Fibroblast of skin of abdomen (primary cell): ENCODE measurements around the gene ACP1.
"Not testable (repeated sequence)": the region's sequence is repeated elsewhere in the genome, so short reads cannot be mapped to it uniquely, and the experiment has no call there.

ENCODE experiments used
- DNase-seq: peaks from one replicate; pipeline ENCODE4 v3.0.0-alpha.2; 2013

Gene ACP1

DNA sequence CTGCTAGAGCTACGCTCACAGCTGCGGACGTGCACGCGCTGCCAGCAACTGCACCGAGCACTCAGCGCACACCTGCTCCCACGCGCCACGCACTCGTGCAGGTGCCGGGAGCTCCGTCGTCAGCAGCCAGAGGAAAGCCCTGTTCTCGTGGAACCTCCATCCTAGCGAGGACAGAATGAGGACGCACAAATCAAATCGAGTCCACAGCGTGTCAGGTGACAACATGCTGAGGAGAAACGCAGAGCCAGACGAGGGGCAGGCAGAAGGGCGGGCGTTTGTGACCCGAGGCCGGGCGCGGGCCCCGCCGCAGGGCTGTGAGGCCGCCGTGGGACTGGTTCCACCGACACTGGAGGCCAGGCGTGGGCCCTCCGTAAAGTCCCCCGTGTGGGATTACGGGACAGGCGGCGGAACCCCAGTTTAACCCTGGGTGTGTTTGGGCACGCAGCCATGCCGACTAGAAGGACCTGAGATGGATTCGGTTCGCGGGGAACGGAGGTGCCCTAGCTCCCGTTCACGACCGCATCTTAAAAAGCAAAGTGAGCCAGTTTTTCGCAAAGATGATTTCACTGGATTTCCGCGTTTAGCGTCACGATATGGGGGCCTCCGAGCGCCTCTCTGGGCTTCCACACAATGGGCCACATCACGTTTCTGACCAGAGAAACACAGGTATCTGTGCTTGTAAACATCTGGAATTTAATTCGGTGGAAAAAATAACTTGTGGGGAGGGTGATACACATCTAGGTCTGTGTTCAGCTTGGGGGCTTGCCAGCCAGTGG, 50.0 kb downstream of the ACP1 start:
- DNase-seq, result no peak

DNA sequence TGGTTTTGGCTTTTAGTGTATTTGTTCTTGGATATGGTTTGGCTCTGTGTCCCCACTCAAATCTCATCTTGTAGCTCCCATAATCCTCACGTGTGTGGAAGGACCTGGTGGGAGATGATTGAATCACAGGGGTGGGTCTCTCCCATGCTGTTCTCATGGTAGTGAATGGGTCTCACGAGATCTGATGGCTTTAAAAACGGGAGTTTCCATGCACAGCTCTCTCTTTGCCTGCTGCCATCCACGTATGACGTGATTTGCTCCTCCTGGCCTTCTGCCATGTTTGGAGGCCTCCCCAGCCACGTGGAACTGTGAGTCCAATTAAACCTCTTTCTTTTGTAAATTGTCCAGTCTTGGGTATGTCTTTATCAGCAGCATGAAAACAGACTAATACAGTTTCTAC, 51.2 kb downstream of the ACP1 start:
- not testable (repeated sequence) for DNase-seq

- DNase-seq, result no peak
Observed at GRCh38 chr2:316381-316780, 51.6 kb downstream of the ACP1 start.

GRCh38 chr2:317501-318424, 53.0 kb downstream of the ACP1 start:
- DNase-seq, result peak; percentile 64

- DNase-seq, result no peak
Observed at GRCh38 chr2:319059-319600, 54.4 kb downstream of the ACP1 start.

GRCh38 chr2:320561-320960, 55.8 kb downstream of the ACP1 start:
- DNase-seq, result no peak

GRCh38 chr2:322326-322725, 57.6 kb downstream of the ACP1 start:
- no peak for DNase-seq

GRCh38 chr2:323035-323434, 58.3 kb downstream of the ACP1 start:
- no peak for DNase-seq
